Mucosa of gallbladder (tissue), 1 donor: ENCODE data around the gene CUX1. TPM values are rescaled to one million over a fixed set of nuclear protein-coding genes. Genes with fewer than 3 reads are reported as not detected.

Experiments used
- DNase-seq: peaks from one replicate; pipeline ENCODE4 v3.0.0-alpha.2; 2020; ENCODE audit warnings: low spot score
- total RNA-seq: library from RNA; stranded (reverse); gene quantifications from one replicate; pipeline ENCODE4 v1.2.1, GENCODE V29; 2021
- donor health status: DM: no; HTN: no; CAD: no.

Gene CUX1
- total RNA-seq, 1 donor from 2014 or later: 129 TPM

DNA sequence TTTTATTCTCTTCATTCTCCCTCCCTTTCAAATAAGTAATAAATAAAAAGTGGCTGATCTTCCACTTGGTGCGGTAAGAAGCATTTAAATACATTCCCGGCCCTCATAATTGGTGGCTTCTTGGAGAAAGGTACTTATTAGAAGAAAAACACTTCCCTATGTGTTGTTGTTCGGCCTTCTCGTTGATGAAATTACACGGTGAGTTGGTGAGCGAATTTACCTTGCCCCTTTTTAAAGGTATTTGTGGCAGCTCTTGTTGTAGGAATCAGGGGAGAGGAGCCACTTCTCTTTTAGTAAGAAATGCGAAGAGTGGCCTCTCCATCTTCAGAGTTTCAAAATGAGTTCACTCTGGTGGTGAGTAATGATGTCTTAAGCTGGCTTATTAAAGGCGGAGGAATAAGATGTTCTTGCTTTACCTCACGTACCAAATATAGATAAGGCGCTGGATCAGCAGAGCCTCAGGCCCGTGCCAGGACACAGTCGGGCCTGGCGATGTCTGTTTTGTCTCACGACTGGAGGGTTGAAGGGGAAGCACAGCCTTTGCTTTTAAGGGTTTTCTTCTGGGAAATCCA, 135.9 kb downstream of the CUX1 start:
- DNase-seq: peak; percentile 53

DNA sequence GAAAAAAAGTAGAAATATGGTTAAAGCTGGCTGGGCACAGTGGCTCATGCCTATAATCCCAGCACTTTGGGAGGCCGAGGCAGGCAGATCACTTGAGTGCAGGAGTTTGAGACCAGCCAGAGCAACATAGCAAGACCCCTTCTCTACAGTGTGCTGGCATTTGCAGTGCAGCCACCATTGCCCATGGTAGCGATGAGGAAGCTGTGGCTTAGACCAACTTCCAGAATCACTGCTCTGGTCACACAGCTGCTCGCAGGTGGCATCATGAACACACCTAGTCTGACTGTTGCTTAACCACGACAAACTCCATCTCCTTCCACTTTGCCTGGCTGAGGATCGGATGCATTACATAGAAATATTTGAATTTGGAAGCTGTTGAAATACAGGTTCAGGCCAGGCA, 137.1 kb downstream of the CUX1 start:
- no peak for DNase-seq

DNA sequence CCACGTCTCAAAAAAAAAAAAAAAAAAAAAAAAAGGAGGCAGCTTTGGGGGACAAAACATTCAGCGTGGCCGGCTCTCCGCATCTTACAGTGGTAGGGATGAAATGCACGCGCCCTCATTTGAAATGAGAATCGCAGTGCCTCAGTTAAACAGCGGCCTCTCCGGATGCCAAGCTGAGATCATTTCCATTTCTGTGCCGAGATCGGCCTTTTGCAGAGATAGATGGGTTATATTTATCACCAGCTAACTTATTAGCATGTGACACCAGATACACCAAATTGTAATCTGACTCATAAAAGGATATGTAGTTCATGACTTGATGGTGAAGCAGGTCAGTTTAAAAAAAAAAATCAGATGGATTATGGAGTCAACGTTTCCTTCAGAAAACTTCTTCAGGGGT, 138.7 kb downstream of the CUX1 start:
- DNase-seq: no peak

DNA sequence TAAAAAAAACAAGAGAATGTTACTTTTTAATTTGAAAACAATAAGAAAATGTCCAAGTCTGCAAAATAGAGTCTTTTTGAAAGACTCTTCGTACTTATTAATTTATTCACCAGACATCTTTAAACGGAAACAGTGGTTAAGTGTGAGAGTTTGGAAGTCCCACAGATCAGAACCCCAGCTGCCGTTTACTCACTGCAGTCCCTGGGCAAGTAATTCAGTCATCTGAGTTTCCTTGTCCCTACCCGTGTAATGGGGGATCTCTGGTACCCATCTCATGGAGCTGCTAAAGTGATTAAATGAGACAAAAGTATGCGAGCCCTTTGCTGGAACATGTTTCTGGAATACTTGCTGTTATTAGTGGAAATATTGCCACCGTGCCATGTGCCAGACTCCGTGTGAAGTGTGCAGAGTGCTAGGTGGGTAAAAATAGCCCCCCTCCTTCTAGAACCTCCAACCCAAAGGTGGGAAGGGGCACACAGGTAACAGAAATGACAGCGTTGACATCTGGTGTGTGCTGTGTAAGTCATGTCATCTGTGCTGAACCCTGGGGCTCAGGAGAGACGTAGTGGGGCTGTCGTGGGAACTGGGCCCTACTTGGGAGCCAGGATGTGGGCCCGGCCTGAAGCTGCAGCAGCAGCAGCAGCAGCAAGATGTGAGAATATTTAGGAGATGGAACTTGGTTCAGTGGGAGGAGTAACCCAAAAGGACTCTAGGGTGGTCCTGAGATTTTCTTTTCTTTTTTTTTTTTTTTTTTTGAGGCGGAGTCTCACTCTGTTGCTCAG, 140.5 kb downstream of the CUX1 start:
- no peak for DNase-seq

DNA sequence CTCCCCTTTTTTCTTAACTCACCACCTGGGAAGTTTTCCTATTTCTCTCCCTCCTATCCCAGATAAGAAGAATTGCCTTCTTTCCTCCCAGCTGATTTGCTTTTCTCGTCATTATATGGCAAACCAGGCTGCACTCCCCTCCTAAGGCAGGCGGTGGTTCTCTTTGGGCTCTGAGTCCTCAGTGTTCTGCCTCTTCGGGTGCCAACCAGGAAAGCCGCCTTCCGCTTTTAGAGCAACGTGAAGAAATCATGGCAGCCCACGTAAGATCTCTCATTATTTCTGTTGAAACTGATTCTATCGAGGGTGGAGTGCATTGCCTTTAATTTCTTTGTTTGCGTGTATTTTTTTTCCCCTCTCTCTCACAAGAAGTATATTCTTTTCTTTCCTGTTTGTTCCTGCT, 141.9 kb downstream of the CUX1 start:
- no peak for DNase-seq

DNA sequence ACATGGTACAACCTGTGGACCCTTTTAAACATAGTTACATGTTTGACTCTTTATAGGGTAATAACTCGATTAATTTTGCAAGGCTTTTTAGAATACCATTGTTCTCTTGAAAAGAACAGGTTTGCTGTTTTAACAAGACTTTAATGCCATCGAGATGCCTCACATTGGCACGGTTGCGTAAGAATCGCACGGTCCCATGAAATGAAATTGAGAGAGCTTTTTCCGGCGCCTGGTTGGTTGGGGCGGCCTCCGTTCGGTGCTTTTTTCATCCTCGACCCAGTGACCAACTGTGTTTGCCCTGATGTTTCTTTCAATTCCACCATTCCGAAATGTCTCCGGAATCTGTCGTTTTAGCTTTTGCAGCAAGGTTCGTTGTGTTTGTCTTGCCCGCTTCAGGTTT, 142.4 kb downstream of the CUX1 start:
- DNase-seq: no peak

DNA sequence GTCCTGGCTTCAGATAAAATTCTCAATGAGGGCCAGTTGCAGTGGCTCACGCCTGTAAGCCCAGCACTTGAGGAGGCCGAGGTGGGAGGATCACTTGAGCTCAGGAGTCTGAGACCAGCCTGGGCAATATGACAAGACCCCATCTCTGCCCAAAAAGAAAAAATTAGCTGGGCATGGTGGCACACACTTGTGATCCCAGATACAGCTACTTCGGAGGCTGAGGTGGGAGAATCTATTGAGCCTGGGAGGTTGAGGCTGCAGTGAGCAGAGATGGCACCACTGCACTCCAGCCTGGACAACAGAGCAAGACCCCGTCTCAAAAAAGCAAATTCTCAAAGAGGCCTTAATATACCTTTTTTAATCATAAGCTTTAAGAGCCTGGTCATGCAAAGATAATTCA, 142.9 kb downstream of the CUX1 start:
- DNase-seq: no peak

DNA sequence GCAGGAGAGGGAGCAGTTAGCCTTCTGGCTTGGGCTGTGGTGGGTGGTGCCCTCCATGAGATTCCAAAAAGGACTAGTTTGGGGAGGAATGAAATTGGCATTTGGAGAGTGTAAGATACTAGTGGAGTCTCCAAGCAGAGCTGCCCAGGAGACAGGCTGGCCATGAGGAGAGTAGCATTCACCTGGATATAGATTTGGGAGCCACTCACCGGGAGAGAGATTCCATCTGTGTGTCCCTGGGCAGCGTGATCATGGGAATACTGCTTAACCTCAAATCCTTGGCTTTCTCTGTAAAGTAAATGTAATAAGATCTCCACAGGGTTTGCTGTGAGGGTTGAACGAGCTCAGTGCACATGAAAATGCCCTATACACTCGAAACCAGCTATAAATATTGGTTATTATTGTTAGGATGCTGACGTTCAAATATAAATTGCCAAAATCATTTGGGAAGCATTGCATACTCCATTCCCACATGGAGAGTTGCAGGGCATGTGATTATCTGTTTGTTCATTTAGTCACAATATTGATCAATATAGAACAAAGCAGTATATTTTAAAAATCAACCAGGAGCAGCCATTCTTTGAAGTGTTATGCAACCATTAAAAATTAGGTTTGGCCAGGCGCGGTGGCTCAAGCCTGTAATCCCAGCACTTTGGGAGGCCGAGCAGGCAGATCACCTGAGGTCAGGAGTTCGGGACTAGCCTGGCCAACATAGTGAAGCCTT, 143.7 kb downstream of the CUX1 start:
- DNase-seq: no peak

DNA sequence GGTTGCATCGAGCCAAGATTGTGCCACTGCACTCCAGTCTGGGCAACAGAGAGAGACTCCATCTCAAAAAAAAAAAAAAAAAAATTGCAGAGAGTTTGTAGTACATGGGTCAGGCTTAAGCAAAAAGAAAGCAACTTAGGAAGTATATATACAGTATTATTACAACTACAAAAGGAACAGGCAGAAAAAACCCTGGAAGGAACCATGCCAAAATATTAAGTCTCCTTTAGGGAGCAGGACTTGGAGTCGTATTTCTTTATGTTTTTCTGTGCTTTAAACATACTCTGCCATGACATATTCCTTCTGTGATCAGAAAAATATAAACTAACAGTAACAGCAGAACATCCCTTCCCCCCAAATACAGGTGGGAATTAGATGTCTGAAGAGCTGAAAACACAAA, 144.4 kb downstream of the CUX1 start:
- no peak for DNase-seq

DNA sequence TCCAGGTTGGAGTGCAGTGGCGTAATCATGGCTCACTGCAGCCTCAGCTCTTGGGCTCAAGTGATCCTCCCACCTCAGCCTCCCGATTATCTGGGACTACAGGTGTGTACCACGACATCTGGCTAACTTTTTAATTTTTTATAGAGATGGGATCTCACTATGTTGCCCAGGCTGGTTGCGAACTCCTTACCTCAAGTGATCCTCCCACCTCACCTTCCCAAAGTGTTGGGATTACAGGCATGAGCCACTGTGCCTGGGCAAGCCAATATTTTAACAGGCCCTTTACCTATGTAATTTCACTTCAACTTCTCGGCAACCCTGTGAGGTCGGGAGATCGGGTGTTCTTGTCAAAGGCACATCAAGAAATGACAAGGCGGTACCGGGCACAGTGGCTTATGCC, 146.3 kb downstream of the CUX1 start:
- no peak for DNase-seq

DNA sequence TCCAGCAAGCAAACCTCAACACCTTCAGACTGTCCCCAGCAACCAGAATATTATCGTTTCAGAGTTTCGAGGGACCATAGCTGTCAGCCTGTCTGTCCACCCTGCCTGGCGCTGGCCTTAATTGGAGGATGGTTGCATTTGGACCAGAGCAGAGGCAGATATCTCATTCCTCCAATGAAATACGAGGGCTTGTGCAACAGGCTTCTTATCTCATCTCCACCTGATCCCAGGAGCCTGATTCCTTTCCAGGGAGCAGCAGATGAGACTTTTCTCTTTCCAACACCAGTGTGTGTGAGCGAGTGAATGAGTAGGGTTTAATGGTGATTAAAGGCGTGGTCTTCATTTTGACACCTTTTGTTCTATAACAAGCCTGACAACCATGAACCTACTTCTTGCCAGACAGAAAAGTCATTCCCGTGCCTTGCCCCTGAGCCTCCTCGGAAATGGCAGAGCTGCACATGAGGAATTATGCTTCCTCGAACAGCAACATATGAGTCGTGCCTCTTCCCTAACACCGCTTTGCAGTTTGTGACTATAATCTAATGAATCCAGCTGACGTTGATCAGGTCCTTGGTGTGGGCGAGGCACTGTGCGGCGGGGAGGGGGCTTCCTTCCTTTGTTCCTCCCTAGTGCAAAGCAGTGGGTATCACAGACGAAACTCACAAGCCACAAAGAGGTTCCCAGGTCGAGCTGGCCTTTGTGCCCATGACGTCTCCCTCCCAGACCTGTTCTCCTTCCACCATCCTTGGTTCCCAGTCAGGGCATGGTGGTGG, 147.4 kb downstream of the CUX1 start:
- no peak for DNase-seq

DNA sequence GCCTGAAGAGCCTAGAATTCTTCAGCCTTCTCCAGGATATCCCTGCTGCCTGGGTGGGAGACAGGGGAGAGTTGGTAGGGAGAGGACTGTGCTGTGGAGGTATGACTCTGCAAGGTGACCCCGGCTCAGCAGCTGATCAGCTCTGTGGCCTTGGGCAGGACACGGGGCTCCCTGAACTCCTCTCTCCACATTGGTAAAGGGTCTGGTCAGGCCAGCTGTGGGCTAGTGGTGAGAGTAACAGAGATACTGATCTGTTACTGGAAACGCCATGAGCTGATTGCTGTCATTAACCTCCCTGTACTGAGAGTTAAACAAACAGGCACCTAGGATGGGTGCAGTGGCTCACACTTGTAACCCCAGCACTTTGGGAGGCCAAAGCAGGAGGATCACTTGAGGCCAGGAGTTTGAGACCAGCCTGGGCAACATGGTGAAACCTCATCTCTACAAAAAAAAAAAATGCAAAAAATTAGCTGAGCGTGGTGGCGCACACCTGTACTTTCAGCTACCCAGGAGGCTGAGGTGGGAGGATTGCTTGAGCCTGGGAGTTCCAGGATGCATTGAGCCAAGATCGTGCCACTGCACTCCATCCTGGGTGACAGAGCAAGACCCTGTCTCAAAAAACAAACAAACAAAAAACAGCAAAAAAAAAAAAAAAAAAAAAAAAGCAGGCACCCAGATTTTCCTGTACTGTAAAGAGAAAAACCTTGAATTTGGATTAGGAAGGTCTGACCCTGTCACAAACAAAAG, 151.5 kb downstream of the CUX1 start:
- no peak for DNase-seq

DNA sequence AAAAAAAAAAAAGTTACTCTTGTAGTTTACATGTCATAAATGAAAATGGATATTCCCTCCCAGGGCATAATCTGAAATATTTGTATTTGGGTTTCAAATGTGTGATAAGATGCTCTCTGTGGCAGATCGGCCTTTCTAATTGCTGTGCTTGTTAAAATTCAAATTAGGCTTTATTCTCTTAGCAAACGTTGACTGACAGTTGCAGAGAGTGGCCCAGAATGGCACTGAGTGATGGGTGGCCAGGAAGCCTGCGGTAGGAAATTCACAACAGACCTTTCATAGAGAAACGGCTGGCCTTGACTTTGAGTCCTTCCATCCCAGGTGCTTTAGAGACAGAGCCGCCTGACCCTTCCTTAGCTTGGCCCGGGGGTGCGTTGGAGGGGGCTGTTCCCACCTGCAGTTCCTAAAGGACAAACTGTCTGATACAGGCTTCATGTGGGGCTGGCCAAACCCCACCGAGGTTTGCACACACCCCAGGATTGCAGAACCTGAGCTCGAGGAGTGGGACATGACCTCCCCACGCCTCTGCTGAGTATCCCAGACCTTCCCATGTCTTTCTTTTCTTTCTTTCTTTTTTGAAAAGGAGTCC, 152.7 kb downstream of the CUX1 start:
- DNase-seq: no peak

DNA sequence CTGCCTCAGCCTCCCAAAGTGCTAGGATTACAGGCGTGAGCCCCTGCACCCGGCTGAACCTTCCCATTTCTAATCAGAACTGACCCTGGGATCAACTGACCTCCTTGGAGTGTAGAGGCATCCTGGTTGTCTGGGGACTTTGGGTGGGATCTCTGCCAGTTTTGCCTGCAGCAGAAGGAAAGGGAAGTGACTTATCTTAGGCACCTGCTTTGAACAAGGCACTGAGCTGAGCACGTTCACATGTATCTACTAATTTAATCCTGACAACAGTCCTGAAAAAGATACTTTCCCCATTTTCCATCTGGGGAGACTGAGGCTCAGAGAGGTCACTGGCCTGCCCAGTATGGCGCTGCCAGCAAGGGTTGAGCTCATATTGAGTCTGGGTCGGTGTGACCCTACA, 153.4 kb downstream of the CUX1 start:
- DNase-seq: no peak

DNA sequence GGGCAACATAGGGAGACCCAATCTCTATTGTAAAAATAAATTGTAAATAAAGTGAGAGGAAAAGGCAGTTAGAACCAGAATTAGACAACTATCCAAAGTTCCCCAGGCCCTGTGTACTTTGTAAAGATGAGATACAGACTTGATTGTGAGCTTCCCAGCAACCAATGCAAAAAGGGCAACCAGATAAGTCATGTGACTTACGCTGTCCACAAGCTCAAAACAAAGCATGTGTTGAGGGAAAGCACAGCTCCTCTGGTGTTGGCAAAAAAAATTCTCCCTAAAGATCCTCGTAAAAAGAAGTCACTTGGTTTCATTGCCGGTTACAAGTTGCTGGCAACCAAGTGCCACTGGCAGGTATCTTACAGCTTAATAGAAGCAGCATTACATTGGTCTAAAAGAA, 154.0 kb downstream of the CUX1 start:
- DNase-seq: no peak

DNA sequence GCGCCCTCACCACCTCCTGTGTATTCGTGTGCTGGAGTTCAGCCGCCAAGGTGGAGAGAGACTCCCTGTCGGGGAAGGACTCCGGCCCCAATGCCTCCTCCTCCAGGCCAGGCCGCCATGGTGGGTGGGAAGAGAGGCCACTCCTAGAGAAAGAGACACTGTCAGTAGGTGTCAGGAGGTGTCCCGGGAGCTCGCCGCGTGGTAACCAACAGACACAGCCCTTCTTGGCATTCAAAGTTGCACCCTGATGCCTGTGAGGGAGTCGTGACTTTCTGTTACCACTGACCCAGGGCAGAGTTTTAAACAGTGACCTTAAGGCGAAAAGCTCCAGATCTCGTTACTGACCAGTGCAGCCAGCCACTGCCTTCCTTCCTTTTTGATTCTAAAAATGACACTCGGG, 155.2 kb downstream of the CUX1 start:
- no peak for DNase-seq

DNA sequence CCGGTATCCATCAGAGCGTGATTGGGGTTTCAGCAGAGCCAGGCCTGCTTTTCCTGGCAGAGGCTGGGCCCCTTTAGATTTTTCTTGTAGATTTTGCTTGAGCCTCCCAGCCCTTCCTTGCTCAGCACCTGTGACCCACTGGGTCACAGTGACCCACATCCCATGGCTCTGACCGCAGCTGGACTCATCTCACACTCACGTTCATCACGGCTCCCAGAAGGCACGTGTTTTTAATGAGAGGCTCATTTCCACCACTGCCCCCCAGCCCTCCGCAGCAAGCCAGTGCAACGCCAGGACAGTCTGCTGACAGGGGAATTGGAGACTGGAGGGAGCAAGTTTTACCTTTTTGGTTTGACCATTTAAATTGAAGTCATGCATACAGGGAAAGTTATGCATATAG, 155.7 kb downstream of the CUX1 start:
- no peak for DNase-seq

DNA sequence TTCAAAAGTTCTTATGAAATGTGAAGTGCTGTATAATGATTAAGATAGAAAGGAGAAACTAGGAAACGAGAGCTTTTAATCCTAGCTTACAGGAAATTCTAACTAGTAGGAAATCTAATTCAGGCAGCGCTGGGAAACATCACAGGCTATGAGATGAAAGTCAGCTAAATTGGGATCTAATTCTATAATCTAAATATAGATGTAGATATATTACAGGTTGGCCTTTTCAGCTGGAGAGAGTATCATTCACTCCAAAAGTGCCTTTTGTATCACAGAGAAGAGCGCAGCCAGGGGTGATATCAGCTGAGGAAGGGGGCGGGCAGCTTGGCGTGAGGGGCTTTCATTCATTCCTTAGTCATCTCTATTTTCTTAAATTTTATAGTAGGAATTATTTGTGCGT, 157.0 kb downstream of the CUX1 start:
- no peak for DNase-seq

DNA sequence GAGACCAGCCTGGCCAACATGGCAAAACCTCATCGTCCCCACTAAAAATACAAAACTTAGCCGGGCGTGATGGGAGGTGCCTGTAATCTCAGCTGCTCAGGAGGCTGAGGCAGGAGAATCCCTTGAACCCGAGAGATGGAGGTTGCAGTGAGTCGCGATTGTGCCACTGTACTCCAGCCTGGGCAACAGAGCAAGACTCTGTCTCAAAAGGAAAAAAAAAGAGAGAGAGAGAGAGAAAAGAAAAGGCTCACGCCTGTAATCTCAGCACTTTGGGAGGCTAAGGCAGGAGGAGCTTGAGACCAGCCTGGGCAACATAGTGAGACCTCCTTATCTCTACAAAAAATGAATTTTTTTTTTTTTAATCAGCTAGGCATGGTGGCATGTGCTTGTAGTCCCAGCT, 157.6 kb downstream of the CUX1 start:
- DNase-seq: no peak

DNA sequence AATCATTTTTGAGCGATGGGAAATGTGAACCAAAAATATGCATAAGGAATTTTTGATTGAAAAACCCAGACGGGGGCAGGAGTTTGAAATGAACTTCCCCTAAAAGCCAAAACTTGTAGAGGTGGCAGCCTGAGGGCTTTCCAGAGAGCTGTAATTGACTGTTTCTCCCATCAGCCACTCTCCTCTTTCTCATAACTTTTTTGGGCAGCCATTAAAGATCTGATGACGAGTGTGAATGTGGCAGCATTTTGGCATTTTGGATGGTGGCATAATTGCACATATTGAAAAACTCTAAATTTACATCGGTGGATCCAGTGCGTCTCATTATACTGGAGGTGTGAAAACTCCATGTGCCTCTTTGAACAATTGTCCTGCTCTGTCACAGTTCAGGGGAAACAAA, 159.0 kb downstream of the CUX1 start:
- DNase-seq: no peak

DNA sequence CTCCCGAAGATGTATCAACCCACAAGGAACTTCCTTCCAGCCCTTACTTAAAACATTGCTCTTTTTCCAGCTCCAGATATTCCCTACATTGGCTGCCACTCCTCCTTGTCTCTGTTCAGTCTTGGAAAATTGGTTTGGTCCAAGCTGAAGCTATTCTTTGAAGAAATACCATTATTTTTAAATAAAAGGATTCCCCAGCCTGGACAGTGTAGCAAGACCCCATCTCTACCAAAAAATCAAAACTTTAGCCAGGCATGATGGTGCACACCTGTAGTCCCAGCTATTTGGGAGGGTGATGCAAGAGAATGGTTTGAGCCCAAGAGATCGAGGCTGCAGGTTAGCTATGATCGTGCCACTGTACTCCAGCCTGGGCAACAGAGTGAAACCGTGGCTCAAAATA, 159.8 kb downstream of the CUX1 start:
- DNase-seq: no peak
